Transverse colon (tissue), 4 donors: Measurements from ENCODE around the gene PRIM1. TPM values are rescaled to one million over a fixed set of nuclear protein-coding genes. Genes with fewer than 3 reads are reported as not detected.
"Not testable (repeated sequence)": the region's sequence is repeated elsewhere in the genome, so short reads cannot be mapped to it uniquely, and the experiment has no call there.

Source experiments
- DNase-seq: peaks from one replicate; pipeline ENCODE4 v3.0.0-alpha.2; 2019
- H3K27ac ChIP-seq, 4 donors: fragments of 200-600 bp; sonication (generic); 2 replicates each; pipeline ENCODE4 v1.5.1; 2016 to 2018; ENCODE audit warnings: inconsistent platforms in 4 of 4
- H3K27me3 ChIP-seq: fragments of 200-600 bp; sonication (generic); 2 replicates; pipeline ENCODE4 v1.5.1; 2017; ENCODE audit warnings: inconsistent platforms
- H3K36me3 ChIP-seq, 4 donors: fragments of 200-600 bp; sonication (generic); 2 replicates each; pipeline ENCODE4 v1.5.1; 2017 to 2019; ENCODE audit warnings: inconsistent platforms in 4 of 4
- H3K4me1 ChIP-seq, 4 donors: fragments of 200-600 bp; sonication (generic); 2 replicates each; pipeline ENCODE4 v1.5.1; 2017 to 2020; ENCODE audit warnings: inconsistent platforms in 4 of 4
- H3K4me3 ChIP-seq, 4 donors: fragments of 200-600 bp; sonication (generic); 1 replicate in 1 of 4; 2 replicates in 3 of 4; pipeline versions ENCODE4 v1.5.1 to v1.6.1; 2017 to 2019; ENCODE audit warnings: inconsistent platforms in 4 of 4
- H3K9me3 ChIP-seq, 2 donors: fragments of 200-600 bp; sonication (generic); 2 replicates each; pipeline ENCODE4 v1.5.1; 2017 to 2019; ENCODE audit warnings: inconsistent platforms in 2 of 2
- CTCF ChIP-seq, 5 experiments: fragments of 200-600 bp in 3 of 5; fragments of 450-650 bp in 2 of 5; sonication (generic) in 3 of 5; IDR thresholded peaks; 1 replicate in 2 of 5; 2 replicates in 3 of 5; pipeline ENCODE4 v1.5.1; 2016 to 2017; ENCODE audit warnings: antibody characterized with exemption in 5 of 5, inconsistent platforms in 3 of 5, mild to moderate bottlenecking in 2 of 5, moderate library complexity in 1 of 5
- EP300 ChIP-seq: sonication (generic); formaldehyde crosslinking; IDR thresholded peaks from one replicate; pipeline ENCODE4 v1.6.1; 2017; ENCODE audit warnings: antibody characterized with exemption, low read depth
- POLR2A ChIP-seq: fragments of 450-650 bp; IDR thresholded peaks from one replicate; pipeline ENCODE4 v1.6.1; 2016; ENCODE audit warnings: antibody characterized with exemption, mild to moderate bottlenecking, moderate library complexity
- POLR2AphosphoS5 ChIP-seq, 3 donors: sonication (generic); formaldehyde crosslinking; IDR thresholded peaks; one replicate each; pipeline ENCODE4 v1.6.1; 2016; ENCODE audit warnings: antibody characterized with exemption in 3 of 3
- WGBS, 2 donors: methylation state at CpG; one replicate each; pipeline ENCODE4 v1.1.5; 2018; ENCODE audit warnings: low coverage in 1 of 2; 5-methylcytosine and 5-hydroxymethylcytosine counted together
- in situ Hi-C, 4 donors: fragments of 200-750 bp; cut with MboI; loops; one replicate each; pipeline versions ENCODE4 v1.15.0 to v1.15.1; 2017; ENCODE audit warnings: low sequenced_read_pairs in 3 of 4, low pct_ligation_motif_present in 1 of 4, low pct_unique_long_range_greater_than_20kb in 1 of 4
- intact Hi-C: fragments of 100-400 bp; cut with DNase I; formaldehyde crosslinking; loops from one replicate; pipeline ENCODE4 v1.15.1; 2023; ENCODE audit warnings: low total_unique reads
- total RNA-seq, 4 donors: library from RNA; depleted of rRNA; stranded (reverse); fragments of >200 nt; gene quantifications; one replicate each; pipeline ENCODE4 v1.1.0, GENCODE V29; 2016

Gene PRIM1
- total RNA-seq, 4 donors from 2014 or later: 1.4 to 10.6 (median 5.6) TPM; not detected in 1

- no peak overlapping the region for H3K27ac ChIP-seq
- TF ChIP-seq POLR2A: no peak
- WGBS, 2 donors: 67 to 88% methylated on average over 2 of the region's 2 CpGs
- no peaks in the 10 kb centered on the region for H3K9me3 ChIP-seq
- no peaks in the 10 kb centered on the region for H3K36me3 ChIP-seq
- intact Hi-C loops: no loop called here
- H3K4me1 ChIP-seq: no peaks in the 10 kb centered on the region
- H3K27me3 ChIP-seq: no peaks in the 10 kb centered on the region
- DNase-seq: no peak
- no peak overlapping the region for H3K4me3 ChIP-seq
- in situ Hi-C loops: no loop called here
Measured at GRCh38 chr12:56792678-56793077, 40.6 kb upstream of the PRIM1 start.

GRCh38 chr12:56789429-56789828 lies 37.3 kb upstream of the PRIM1 start:
- H3K9me3 ChIP-seq, H3K4me3 ChIP-seq, H3K4me1 ChIP-seq, H3K27me3 ChIP-seq, in situ Hi-C loops, intact Hi-C loops, DNase-seq, H3K27ac ChIP-seq, H3K36me3 ChIP-seq: not testable (repeated sequence)
- no CpG with 5 or more reads among the region's 34 CpGs for WGBS, 2 donors

GRCh38 chr12:56787498-56787897 lies 35.4 kb upstream of the PRIM1 start:
- Histone ChIP-seq H3K27me3 (no peaks in the 10 kb centered on the region), H3K9me3 (no peaks in the 10 kb centered on the region), H3K4me1 (no peaks in the 10 kb centered on the region), H3K27ac (no peak overlapping the region), H3K36me3 (no peaks in the 10 kb centered on the region), H3K4me3 (no peak overlapping the region)
- TF ChIP-seq POLR2A (no peak), POLR2AphosphoS5 (IDR thresholded peaks at IDR 0.05) (no peak)
- intact Hi-C loops (no loop called here), in situ Hi-C loops (no loop called here)
- DNase-seq: no peak

GRCh38 chr12:56785874-56786273 lies 33.8 kb upstream of the PRIM1 start:
- in situ Hi-C loops: no loop called here
- H3K27me3 ChIP-seq: no peaks in the 10 kb centered on the region
- 89 to 100% methylated on average over 1 of the region's 1 CpG for WGBS, 2 donors

DNA sequence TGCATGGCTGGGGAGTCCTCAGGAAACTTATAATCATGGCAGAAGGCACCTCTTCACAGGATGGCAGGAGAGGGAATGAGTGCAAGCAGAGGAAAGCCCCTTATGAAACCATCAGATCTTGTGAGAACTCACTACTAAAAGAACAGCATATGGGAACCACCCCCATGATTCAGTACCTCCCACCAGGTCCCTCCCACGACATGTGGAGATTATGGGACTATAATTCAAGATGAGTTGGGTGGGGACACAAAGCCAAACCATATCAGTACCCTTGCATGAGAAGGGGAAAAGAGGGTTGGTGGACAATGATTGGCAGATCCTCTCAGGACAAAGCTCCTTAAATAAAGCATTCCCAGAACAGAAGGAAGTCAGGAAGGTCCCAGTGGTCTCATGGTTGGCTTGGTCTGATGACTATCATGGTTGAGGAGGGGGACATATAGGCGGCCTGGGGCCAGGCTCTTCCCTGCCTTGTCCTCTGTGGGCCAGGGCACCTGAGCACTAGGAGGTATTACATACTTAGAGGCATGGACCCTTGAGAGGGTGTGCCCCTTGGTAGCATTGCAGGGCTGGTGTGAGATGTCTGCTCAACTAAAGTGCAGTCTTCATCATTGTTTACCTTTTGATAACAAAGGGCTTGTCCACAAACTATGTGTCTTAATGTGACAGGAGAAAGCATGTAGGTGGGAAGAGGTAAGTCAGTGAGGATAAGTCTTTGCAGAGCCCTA lies 33.2 kb upstream of the PRIM1 start:
- WGBS, 2 donors: 35 to 70% methylated on average over 2 of the region's 2 CpGs
- intact Hi-C loops: no loop called here
- DNase-seq: no peak
- H3K36me3 ChIP-seq: no peaks in the 10 kb centered on the region
- H3K27me3 ChIP-seq: no peaks in the 10 kb centered on the region
- in situ Hi-C loops: no loop called here
- TF ChIP-seq EP300: no peak
- TF ChIP-seq POLR2A: no peak
- TF ChIP-seq POLR2AphosphoS5 (IDR thresholded peaks at IDR 0.05): no peak
- TF ChIP-seq CTCF (IDR thresholded peaks at IDR 0.05): no peak
- no peak overlapping the region for H3K27ac ChIP-seq
- H3K9me3 ChIP-seq: no peaks in the 10 kb centered on the region
- H3K4me3 ChIP-seq: no peak overlapping the region
- no peaks in the 10 kb centered on the region for H3K4me1 ChIP-seq

More at GRCh38 chr12:56785874-56786273, 33.8 kb upstream of the PRIM1 start:
- no peak overlapping the region for H3K4me3 ChIP-seq
- H3K9me3 ChIP-seq: no peaks in the 10 kb centered on the region
- H3K27ac ChIP-seq: no peak overlapping the region
- intact Hi-C loops: no loop called here
- TF ChIP-seq POLR2AphosphoS5 (IDR thresholded peaks at IDR 0.05) (no peak), EP300 (no peak), POLR2A (no peak), CTCF (IDR thresholded peaks at IDR 0.05) (no peak)
- H3K36me3 ChIP-seq: no peaks in the 10 kb centered on the region
- DNase-seq: no peak
- H3K4me1 ChIP-seq: no peaks in the 10 kb centered on the region

- H3K4me1 ChIP-seq: no peaks in the 10 kb centered on the region
- no peaks in the 10 kb centered on the region for H3K9me3 ChIP-seq
- WGBS, 2 donors: 93% methylated on average over 4 of the region's 4 CpGs; no CpG with 5 or more reads in 1 of the 2 donors
- H3K27ac ChIP-seq: no peak overlapping the region
- in situ Hi-C loops: no loop called here
- no peaks in the 10 kb centered on the region for H3K36me3 ChIP-seq
- no peaks in the 10 kb centered on the region for H3K27me3 ChIP-seq
- no peak overlapping the region for H3K4me3 ChIP-seq
- no peak for TF ChIP-seq POLR2A
- TF ChIP-seq POLR2AphosphoS5 (IDR thresholded peaks at IDR 0.05): no peak
- TF ChIP-seq EP300: no peak
- no peak for TF ChIP-seq CTCF (IDR thresholded peaks at IDR 0.05)
- no peak for DNase-seq
- intact Hi-C loops: no loop called here
Measured at GRCh38 chr12:56781726-56782125, 29.6 kb upstream of the PRIM1 start.
